ENCODE results near the gene TRUB2.
A peak's percentile ranks its signal among the peaks of the same experiment; 100 is the strongest.

Gene TRUB2

DNA sequence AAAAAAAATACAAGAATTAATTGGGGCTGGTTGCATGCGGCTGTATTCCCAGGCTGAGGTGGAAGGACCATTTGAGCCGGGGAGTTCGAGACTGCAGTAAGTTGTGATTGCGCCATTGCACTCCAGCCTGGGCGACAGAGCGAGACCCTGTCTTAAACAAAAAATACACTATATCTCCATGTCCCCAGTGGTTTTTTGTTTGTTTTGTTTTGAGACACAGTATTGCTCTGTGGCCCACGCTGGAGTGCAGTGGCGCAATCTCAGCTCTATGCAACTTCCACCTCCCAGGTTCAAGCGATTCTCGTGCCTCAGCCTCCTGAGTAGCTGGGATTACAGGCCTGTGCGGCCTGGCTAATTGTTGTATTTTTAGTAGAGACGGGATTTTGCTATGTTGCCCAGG is 1.5 kb upstream of the TRUB2 start:
- H3K4me1 Mint-ChIP-seq, result peaks cover 6% of the 10 kb centered on the region
- ATAC-seq (no peak), DNase-seq (ENCODE audit: low spot score in 2 of 2) (no peak)
- no peaks in the 10 kb centered on the region for H3K9me3 Mint-ChIP-seq
- H3K36me3 Mint-ChIP-seq, result peaks cover 59% of the 10 kb centered on the region
- H3K27ac Mint-ChIP-seq, result peak overlapping the region; percentile 96
- peak overlapping the region; percentile 83 for H3K4me3 Mint-ChIP-seq

DNA sequence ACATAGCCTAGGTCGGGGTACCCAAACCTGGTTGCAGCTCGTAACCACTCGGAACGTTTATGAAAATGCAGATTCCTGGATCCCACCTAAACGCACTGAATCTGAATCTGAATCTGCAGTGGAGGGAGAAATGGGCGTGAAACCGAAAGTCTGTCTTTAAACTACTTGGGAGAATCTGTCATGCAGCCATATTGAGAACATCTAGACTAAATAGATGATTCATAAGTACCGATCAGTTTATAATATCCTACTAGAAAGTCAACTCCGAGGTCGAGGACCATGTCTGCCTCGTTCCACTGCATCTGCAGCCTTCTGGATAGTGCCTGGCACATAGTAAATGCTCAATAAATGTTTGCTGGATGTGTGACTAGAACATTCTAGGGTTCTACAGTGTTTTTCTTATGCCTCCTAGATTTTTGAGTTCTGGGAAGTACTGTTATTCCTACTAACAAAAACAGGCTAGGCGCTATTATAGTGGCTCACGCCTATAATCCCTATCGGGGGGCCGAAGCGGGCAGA is 1.0 kb upstream of the TRUB2 start:
- peak overlapping the region; percentile 83 for H3K4me3 Mint-ChIP-seq
- H3K36me3 Mint-ChIP-seq, result peaks cover 64% of the 10 kb centered on the region
- DNase-seq (ENCODE audit: low spot score in 2 of 2), result no peak

GRCh38 chr9:128321879-128322403 is 306 bp downstream of the TRUB2 start:
- no peak for DNase-seq (ENCODE audit: low spot score in 2 of 2)
- Mint-ChIP-seq H3K4me3 (peak overlapping the region; percentile 83), H3K9me3 (no peaks in the 10 kb centered on the region), H3K36me3 (peaks cover 65% of the 10 kb centered on the region), H3K4me1 (peaks cover 6% of the 10 kb centered on the region), H3K27ac (peak overlapping the region; percentile 96)
- no peak for ATAC-seq

More for the DNA sequence above, 1.0 kb upstream of the TRUB2 start:
- peak; percentile 43 for ATAC-seq
- Mint-ChIP-seq H3K4me1 (peaks cover 6% of the 10 kb centered on the region), H3K27ac (peak overlapping the region; percentile 96), H3K9me3 (no peaks in the 10 kb centered on the region)

DNA sequence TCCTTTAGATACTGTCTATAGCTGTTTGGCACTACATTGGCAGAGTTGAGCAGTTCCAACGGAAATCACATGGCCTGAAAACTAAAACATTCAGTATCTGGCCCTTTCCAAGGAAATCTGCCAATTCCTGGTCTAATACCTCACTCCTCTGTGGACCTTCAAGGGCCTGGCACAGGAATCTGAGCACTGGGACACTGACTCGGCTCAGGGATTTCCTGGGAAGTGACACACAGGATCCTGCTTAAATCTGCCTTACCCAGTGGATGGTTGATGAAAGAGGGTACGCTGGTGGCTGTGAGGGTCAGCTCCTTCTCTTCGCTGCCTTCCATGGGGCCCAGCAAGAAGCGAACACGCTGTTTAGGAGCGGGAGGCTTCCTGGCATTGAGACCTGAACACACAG is 904 bp downstream of the TRUB2 start:
- ATAC-seq, result no peak
- no peak for DNase-seq (ENCODE audit: low spot score in 2 of 2)
- Mint-ChIP-seq H3K4me1 (peaks cover 6% of the 10 kb centered on the region), H3K27ac (peak overlapping the region; percentile 96), H3K4me3 (peak overlapping the region; percentile 83), H3K36me3 (peaks cover 62% of the 10 kb centered on the region), H3K9me3 (no peaks in the 10 kb centered on the region)

GRCh38 chr9:128317629-128318028 is 4.6 kb downstream of the TRUB2 start:
- Mint-ChIP-seq H3K4me1 (peaks cover 6% of the 10 kb centered on the region), H3K36me3 (peaks cover 64% of the 10 kb centered on the region), H3K9me3 (no peaks in the 10 kb centered on the region), H3K4me3 (no peak overlapping the region), H3K27ac (peak overlapping the region; percentile 51)
- DNase-seq (ENCODE audit: low spot score in 2 of 2), result no peak
- ATAC-seq, result no peak

- Mint-ChIP-seq H3K27ac (no peak overlapping the region), H3K36me3 (peaks cover 69% of the 10 kb centered on the region), H3K4me1 (no peaks in the 10 kb centered on the region), H3K4me3 (no peak overlapping the region), H3K9me3 (no peaks in the 10 kb centered on the region)
- ATAC-seq (no peak), DNase-seq (ENCODE audit: low spot score in 2 of 2) (no peak)
These were observed 5.8 kb downstream of the TRUB2 start for GRCh38 chr9:128316421-128316820.

DNA sequence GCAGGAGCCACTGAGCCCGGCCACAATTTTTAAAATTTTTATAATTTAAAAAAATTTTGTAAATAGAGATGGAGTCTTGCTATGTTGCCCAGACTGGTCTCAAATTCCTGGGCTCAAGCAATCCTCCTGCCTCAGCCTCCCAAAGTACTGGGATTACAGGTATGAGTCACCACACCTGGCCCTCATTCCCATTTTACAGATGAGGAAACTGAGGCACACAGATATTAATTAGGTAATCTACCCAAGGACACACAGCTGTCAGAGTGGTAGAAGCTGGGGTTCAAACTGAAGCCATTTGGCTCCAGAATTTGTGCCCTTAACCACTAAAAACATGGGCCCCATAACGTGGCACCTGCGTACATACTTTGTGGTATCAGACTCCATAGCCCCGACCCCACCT is 7.5 kb downstream of the TRUB2 start:
- no peak for ATAC-seq
- Mint-ChIP-seq H3K36me3 (peaks cover 75% of the 10 kb centered on the region), H3K4me1 (no peaks in the 10 kb centered on the region), H3K4me3 (no peak overlapping the region), H3K9me3 (no peaks in the 10 kb centered on the region), H3K27ac (no peak overlapping the region)
- DNase-seq (ENCODE audit: low spot score in 2 of 2), result no peak

DNA sequence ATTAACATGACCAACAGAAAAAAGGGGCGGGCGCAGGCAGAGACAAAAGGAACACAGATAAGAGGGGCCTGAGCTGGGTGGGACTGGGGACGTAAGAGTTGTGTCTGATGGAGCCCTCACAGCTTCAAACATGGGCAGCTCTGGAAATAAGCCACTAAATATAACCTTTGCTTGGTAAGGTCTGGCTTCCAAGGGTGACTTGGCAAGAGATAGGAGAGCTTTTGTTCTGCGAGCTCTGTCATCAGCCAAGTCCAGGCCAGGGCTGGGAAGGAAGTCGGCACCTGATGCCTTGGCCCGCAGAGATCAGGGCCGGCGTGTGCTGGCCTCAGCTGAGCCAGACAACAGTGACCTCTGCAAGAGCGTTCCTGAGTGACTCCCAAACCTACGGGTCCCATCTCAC is 11.8 kb downstream of the TRUB2 start:
- no peak for ATAC-seq
- H3K36me3 Mint-ChIP-seq, result peaks cover 71% of the 10 kb centered on the region
- no peaks in the 10 kb centered on the region for H3K4me1 Mint-ChIP-seq
- H3K4me3 Mint-ChIP-seq, result no peak overlapping the region
- H3K27ac Mint-ChIP-seq, result no peak overlapping the region
- DNase-seq (ENCODE audit: low spot score in 2 of 2), result no peak
- no peaks in the 10 kb centered on the region for H3K9me3 Mint-ChIP-seq

- no peak overlapping the region for H3K4me3 Mint-ChIP-seq
These were observed 12.7 kb downstream of the TRUB2 start for GRCh38 chr9:128309551-128309950.

DNA sequence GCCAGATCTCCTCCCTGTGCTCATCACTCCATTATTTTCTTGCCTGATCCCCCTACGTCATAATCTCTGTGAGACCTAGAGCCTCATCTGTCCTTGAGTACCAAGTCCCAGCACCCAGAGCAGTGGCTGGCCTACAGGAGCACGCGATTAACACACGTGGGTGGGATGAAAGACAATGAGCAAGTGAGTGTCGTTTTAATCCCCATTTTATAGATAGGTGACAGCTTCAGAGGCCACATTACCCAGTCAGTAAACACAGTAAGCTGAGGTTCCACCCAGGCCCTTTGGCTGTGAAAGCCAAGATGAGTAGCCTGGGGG is 17.3 kb downstream of the TRUB2 start:
- DNase-seq (ENCODE audit: low spot score in 2 of 2) (no peak), ATAC-seq (no peak)
- no peak overlapping the region for H3K4me3 Mint-ChIP-seq
- H3K9me3 Mint-ChIP-seq, result no peaks in the 10 kb centered on the region
- H3K36me3 Mint-ChIP-seq, result peaks cover 25% of the 10 kb centered on the region
- peaks cover 7% of the 10 kb centered on the region for H3K4me1 Mint-ChIP-seq
- H3K27ac Mint-ChIP-seq, result peak overlapping the region; percentile 1

More at GRCh38 chr9:128309551-128309950, 12.7 kb downstream of the TRUB2 start:
- H3K27ac Mint-ChIP-seq, result no peak overlapping the region
- DNase-seq (ENCODE audit: low spot score in 2 of 2) (no peak), ATAC-seq (no peak)
- peaks cover 71% of the 10 kb centered on the region for H3K36me3 Mint-ChIP-seq
- H3K9me3 Mint-ChIP-seq, result no peaks in the 10 kb centered on the region
- H3K4me1 Mint-ChIP-seq, result peaks cover under 1% of the 10 kb centered on the region

GRCh38 chr9:128304136-128304970 is 17.9 kb downstream of the TRUB2 start:
- Mint-ChIP-seq H3K4me1 (peaks cover 7% of the 10 kb centered on the region), H3K9me3 (no peaks in the 10 kb centered on the region), H3K27ac (peak overlapping the region; percentile 90), H3K4me3 (no peak overlapping the region), H3K36me3 (peaks cover 19% of the 10 kb centered on the region)
- ATAC-seq (no peak), DNase-seq (ENCODE audit: low spot score in 2 of 2) (no peak)

GRCh38 chr9:128298535-128299482 is 23.4 kb downstream of the TRUB2 start:
- no peaks in the 10 kb centered on the region for H3K36me3 Mint-ChIP-seq
- ATAC-seq, result no peak
- H3K4me3 Mint-ChIP-seq, result no peak overlapping the region
- no peak overlapping the region for H3K27ac Mint-ChIP-seq
- H3K9me3 Mint-ChIP-seq, result no peaks in the 10 kb centered on the region
- no peak for DNase-seq (ENCODE audit: low spot score in 2 of 2)
- no peaks in the 10 kb centered on the region for H3K4me1 Mint-ChIP-seq

- Mint-ChIP-seq H3K36me3 (no peaks in the 10 kb centered on the region), H3K4me1 (no peaks in the 10 kb centered on the region), H3K4me3 (no peak overlapping the region), H3K27ac (no peak overlapping the region), H3K9me3 (no peaks in the 10 kb centered on the region)
- DNase-seq (ENCODE audit: low spot score in 2 of 2) (no peak), ATAC-seq (no peak)
These were observed 24.9 kb downstream of the TRUB2 start for GRCh38 chr9:128297221-128297773.

GRCh38 chr9:128296340-128297220 is 25.7 kb downstream of the TRUB2 start:
- no peaks in the 10 kb centered on the region for H3K9me3 Mint-ChIP-seq
- no peaks in the 10 kb centered on the region for H3K36me3 Mint-ChIP-seq
- ATAC-seq (no peak), DNase-seq (ENCODE audit: low spot score in 2 of 2) (no peak)
- H3K4me3 Mint-ChIP-seq, result no peak overlapping the region
- no peak overlapping the region for H3K27ac Mint-ChIP-seq
- no peaks in the 10 kb centered on the region for H3K4me1 Mint-ChIP-seq
